HCT116 (cell line): Measurements from ENCODE around the gene TMEM178A. TPM values are rescaled to one million over a fixed set of nuclear protein-coding genes. Genes with fewer than 3 reads are reported as not detected.

Experiments used
- ATAC-seq: fragments of 200-7000 bp; cut with Tn5 transposase; 2 replicates; pipeline ENCODE4 v1.9.1; 2020; ENCODE audit warnings: mild to moderate bottlenecking, moderate library complexity
- BruUV-seq: library from RNA; stranded (reverse); fragments of 400-500 nt; replicated peaks from 2 replicates; lab custom pipeline; 2021; lab: Mats Ljungman, UMichigan
- CTCF ChIA-PET: fragments of 300-600 bp; sonication (Branson Sonifier 250); formaldehyde crosslinking; loops from one replicate; lab custom pipeline; 2021; ENCODE audit warnings: antibody characterized with exemption; lab: Charles Lee
- POLR2A ChIA-PET: fragments of 300-600, 350-600 bp; sonication (Branson Sonifier 250); formaldehyde crosslinking; loops from one replicate; lab custom pipeline; 2021; ENCODE audit warnings: antibody characterized with exemption; lab: Charles Lee
- RAD21 ChIA-PET, 2 experiments: fragments of 300-600 bp; sonication (Branson Sonifier 250); formaldehyde crosslinking; loops; one replicate each; lab custom pipeline; 2023; ENCODE audit warnings: low total read pairs in 2 of 2; ENCODE audit not compliant: uncharacterized antibody in 2 of 2, unreplicated experiment in 2 of 2, low non-redundant PET in 1 of 2; lab: Charles Lee
- DNase-seq: peaks from one replicate; pipeline ENCODE4 v3.0.0-alpha.2; 2010; ENCODE audit warnings: low read depth, low spot score
- H2AFZ ChIP-seq: fragments of 200-600 bp; shearing (Covaris generic), sonication (generic); 2 replicates; pipeline ENCODE4 v1.6.1; 2017; ENCODE audit warnings: low read depth, mixed run types, mixed read lengths, antibody characterized with exemption, low read length; ENCODE audit not compliant: poor library complexity, severe bottlenecking
- H3K27ac ChIP-seq: 2 replicates; pipeline ENCODE4 v1.5.1; 2012; ENCODE audit warnings: low read depth, low read length
- H3K27me3 ChIP-seq: fragments of 200-600 bp; sonication (generic); 2 replicates; pipeline ENCODE4 v1.6.1; 2016; ENCODE audit warnings: mixed run types, low read length, mixed read lengths; ENCODE audit not compliant: insufficient read depth
- H3K36me3 ChIP-seq, 2 experiments: fragments of 200-500 bp in 1 of 2; fragments of 200-600 bp in 1 of 2; sonication (Bioruptor generic) in 1 of 2; sonication (generic) in 1 of 2; 2 replicates each; pipeline versions ENCODE4 v1.5.1 to v1.6.1; 2014 to 2016; ENCODE audit warnings: low read length in 2 of 2, inconsistent platforms in 1 of 2, mixed read lengths in 1 of 2, mixed run types in 1 of 2; ENCODE audit not compliant: insufficient read depth in 2 of 2, control insufficient read depth in 1 of 2
- H3K4me1 ChIP-seq, 2 experiments: fragments of 200-600 bp in 1 of 2; sonication (generic) in 1 of 2; 2 replicates each; pipeline versions ENCODE4 v1.5.1 to v1.6.1; 2012 to 2017; ENCODE audit warnings: low read length in 2 of 2, inconsistent platforms in 1 of 2, mild to moderate bottlenecking in 1 of 2, mixed read lengths in 1 of 2, mixed run types in 1 of 2, moderate library complexity in 1 of 2; ENCODE audit not compliant: insufficient read depth in 2 of 2, control insufficient read depth in 1 of 2
- H3K4me2 ChIP-seq: fragments of 200-600 bp; sonication (generic); 2 replicates; pipeline ENCODE4 v1.6.1; 2017; ENCODE audit warnings: mixed run types, low read length, mixed read lengths
- H3K4me3 ChIP-seq, 2 experiments: fragments of 200-600 bp in 1 of 2; sonication (generic) in 1 of 2; replicated peaks in 1 of 2; 2 replicates each; pipeline ENCODE4 v1.5.1; 2011 to 2016; ENCODE audit warnings: low read length in 2 of 2, control low read depth in 1 of 2, low read depth in 1 of 2, mild to moderate bottlenecking in 1 of 2, mixed read lengths in 1 of 2, mixed run types in 1 of 2
- H3K79me2 ChIP-seq: fragments of 200-600 bp; sonication (generic); 2 replicates; pipeline ENCODE4 v1.6.1; 2017; ENCODE audit warnings: mild to moderate bottlenecking, mixed run types, low read length, moderate library complexity, mixed read lengths; ENCODE audit not compliant: insufficient read depth
- H3K9ac ChIP-seq: fragments of 200-600 bp; sonication (generic); 2 replicates; pipeline ENCODE4 v1.6.1; 2016; ENCODE audit warnings: low read length, mixed read lengths
- H3K9me2 ChIP-seq: fragments of 200-600 bp; sonication (generic), shearing (Covaris generic); 2 replicates; pipeline ENCODE4 v1.6.1; 2017; ENCODE audit warnings: mixed run types, mild to moderate bottlenecking, moderate library complexity; ENCODE audit not compliant: insufficient read depth
- H3K9me3 ChIP-seq, 2 experiments: fragments of 200-500 bp in 1 of 2; fragments of 200-600 bp in 1 of 2; sonication (Bioruptor generic) in 1 of 2; sonication (generic) in 1 of 2; 2 replicates each; pipeline ENCODE4 v1.6.1; 2014 to 2017; ENCODE audit warnings: low read length in 2 of 2, mixed read lengths in 2 of 2, inconsistent platforms in 1 of 2, low read depth in 1 of 2, mild to moderate bottlenecking in 1 of 2, mixed run types in 1 of 2, moderate library complexity in 1 of 2; ENCODE audit not compliant: control insufficient read depth in 1 of 2, insufficient read depth in 1 of 2
- H4K20me1 ChIP-seq: fragments of 200-600 bp; sonication (generic), shearing (Covaris generic); 2 replicates; pipeline ENCODE4 v1.6.1; 2017; ENCODE audit warnings: mixed run types, mild to moderate bottlenecking, moderate library complexity; ENCODE audit not compliant: insufficient read depth
- ATF3 ChIP-seq: IDR thresholded peaks from 2 replicates; pipeline ENCODE4 v1.6.1; 2012
- CEBPB ChIP-seq: IDR thresholded peaks from 2 replicates; pipeline ENCODE4 v1.6.1; 2012; ENCODE audit warnings: low read depth
- ELF1 ChIP-seq: IDR thresholded peaks from 2 replicates; pipeline ENCODE4 v1.6.1; 2012; ENCODE audit warnings: low read depth, borderline replicate concordance
- EZH2 ChIP-seq: fragments of 200-600 bp; sonication (generic); IDR thresholded peaks from 2 replicates; pipeline ENCODE4 v1.6.1; 2017; ENCODE audit warnings: antibody characterized with exemption, mixed run types
- EZH2phosphoT487 ChIP-seq: fragments of 200-600 bp; IDR thresholded peaks from 2 replicates; pipeline ENCODE4 v1.6.1; 2018; ENCODE audit warnings: antibody characterized with exemption, borderline replicate concordance
- JUND ChIP-seq: IDR thresholded peaks from 2 replicates; pipeline ENCODE4 v1.6.1; 2012
- POLR2AphosphoS5 ChIP-seq: IDR thresholded peaks from 2 replicates; pipeline ENCODE4 v1.6.1; 2011; ENCODE audit warnings: mild to moderate bottlenecking, low read depth, low read length, moderate library complexity
- SIN3A ChIP-seq: IDR thresholded peaks from 2 replicates; pipeline ENCODE4 v1.6.1; 2012; ENCODE audit warnings: low read depth
- TCF7L2 ChIP-seq: IDR thresholded peaks from 2 replicates; pipeline ENCODE4 v1.7.0; 2011; ENCODE audit warnings: borderline replicate concordance, inconsistent platforms; ENCODE audit not compliant: insufficient read depth, insufficient read length; ENCODE audit errors: extremely low read depth
- ZFX ChIP-seq: fragments of 450-650 bp; IDR thresholded peaks from 2 replicates; pipeline ENCODE4 v1.6.1; 2017
- intact Hi-C: fragments of 100-400 bp; cut with micrococcal nuclease; formaldehyde crosslinking; loops from 2 replicates; pipeline ENCODE4 v1.10.0; 2022
- total RNA-seq: library from RNA; stranded (reverse); gene quantifications from one replicate; pipeline ENCODE4 v1.2.1, GENCODE V29; 2021; ENCODE audit not compliant: unreplicated experiment
- TF ChIP-seq, protein P1 (sequence below): IDR thresholded peaks from 2 replicates; pipeline ENCODE4 v1.6.1; 2011; ENCODE audit warnings: mild to moderate bottlenecking, low read length, moderate library complexity; ENCODE audit not compliant: insufficient replicate concordance; ENCODE audit errors: extremely low read depth
- TF ChIP-seq, protein P2 (sequence below): IDR thresholded peaks from 2 replicates; pipeline ENCODE4 v1.6.1; 2012
- TF ChIP-seq, protein P3 (sequence below): IDR thresholded peaks from 2 replicates; pipeline ENCODE4 v1.6.1; 2012; ENCODE audit warnings: low read depth

TMEM178A gene
- total RNA-seq, 1 experiment from 2014 or later: 1.3 TPM

DNA sequence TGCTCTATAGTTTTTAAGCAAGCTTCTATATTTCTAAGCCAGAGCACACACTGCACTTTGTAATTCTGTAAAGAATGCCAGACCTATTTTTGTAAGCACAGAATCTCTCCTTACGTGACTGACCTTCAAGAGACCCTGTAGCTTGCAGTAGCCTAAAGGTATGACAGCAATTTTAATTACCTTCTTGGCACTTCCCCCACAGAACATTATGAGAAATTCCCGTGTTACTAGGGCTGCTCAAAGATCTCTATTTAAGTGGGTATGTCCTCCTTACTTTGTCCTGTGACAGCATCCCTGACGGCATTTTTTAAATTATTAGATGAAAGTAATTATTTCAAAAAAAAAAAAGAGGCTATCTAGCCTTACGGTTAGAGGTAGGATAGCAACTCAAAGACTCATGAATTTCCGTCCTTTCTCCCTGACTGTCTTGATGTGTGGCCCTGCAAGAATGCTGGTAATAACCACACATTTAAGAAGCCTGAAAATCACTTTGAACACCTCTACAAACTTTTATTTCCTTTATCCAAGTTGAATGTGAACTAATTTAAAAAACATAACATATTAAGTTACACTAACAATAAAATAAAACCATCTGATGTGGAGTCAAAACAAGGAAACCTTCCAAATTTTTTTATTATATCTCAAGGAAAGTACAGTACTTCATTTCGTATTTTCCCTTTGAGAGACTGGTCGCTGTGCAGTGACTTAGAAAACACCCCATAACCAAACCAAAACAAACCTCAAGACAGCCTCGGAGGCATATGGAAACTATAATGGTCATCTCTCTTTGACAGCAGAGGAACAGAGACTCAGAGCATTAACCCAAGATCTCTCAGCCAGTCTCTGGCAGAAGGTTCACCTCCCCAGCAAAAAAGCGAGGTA lies 58.5 kb downstream of the TMEM178A start:
- TF ChIP-seq POLR2AphosphoS5: no peak
- TF ChIP-seq, protein P1, sequence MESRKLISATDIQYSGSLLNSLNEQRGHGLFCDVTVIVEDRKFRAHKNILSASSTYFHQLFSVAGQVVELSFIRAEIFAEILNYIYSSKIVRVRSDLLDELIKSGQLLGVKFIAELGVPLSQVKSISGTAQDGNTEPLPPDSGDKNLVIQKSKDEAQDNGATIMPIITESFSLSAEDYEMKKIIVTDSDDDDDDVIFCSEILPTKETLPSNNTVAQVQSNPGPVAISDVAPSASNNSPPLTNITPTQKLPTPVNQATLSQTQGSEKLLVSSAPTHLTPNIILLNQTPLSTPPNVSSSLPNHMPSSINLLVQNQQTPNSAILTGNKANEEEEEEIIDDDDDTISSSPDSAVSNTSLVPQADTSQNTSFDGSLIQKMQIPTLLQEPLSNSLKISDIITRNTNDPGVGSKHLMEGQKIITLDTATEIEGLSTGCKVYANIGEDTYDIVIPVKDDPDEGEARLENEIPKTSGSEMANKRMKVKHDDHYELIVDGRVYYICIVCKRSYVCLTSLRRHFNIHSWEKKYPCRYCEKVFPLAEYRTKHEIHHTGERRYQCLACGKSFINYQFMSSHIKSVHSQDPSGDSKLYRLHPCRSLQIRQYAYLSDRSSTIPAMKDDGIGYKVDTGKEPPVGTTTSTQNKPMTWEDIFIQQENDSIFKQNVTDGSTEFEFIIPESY: no peak
- TF ChIP-seq, protein P2, sequence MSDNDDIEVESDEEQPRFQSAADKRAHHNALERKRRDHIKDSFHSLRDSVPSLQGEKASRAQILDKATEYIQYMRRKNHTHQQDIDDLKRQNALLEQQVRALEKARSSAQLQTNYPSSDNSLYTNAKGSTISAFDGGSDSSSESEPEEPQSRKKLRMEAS: no peak
- TF ChIP-seq EZH2: no peak
- no peak for TF ChIP-seq TCF7L2
- no peak for TF ChIP-seq ATF3
- TF ChIP-seq CEBPB: no peak
- TF ChIP-seq ZFX: no peak
- no peak for TF ChIP-seq SIN3A
- TF ChIP-seq JUND: no peak
- TF ChIP-seq ELF1: no peak
- TF ChIP-seq, protein P3, sequence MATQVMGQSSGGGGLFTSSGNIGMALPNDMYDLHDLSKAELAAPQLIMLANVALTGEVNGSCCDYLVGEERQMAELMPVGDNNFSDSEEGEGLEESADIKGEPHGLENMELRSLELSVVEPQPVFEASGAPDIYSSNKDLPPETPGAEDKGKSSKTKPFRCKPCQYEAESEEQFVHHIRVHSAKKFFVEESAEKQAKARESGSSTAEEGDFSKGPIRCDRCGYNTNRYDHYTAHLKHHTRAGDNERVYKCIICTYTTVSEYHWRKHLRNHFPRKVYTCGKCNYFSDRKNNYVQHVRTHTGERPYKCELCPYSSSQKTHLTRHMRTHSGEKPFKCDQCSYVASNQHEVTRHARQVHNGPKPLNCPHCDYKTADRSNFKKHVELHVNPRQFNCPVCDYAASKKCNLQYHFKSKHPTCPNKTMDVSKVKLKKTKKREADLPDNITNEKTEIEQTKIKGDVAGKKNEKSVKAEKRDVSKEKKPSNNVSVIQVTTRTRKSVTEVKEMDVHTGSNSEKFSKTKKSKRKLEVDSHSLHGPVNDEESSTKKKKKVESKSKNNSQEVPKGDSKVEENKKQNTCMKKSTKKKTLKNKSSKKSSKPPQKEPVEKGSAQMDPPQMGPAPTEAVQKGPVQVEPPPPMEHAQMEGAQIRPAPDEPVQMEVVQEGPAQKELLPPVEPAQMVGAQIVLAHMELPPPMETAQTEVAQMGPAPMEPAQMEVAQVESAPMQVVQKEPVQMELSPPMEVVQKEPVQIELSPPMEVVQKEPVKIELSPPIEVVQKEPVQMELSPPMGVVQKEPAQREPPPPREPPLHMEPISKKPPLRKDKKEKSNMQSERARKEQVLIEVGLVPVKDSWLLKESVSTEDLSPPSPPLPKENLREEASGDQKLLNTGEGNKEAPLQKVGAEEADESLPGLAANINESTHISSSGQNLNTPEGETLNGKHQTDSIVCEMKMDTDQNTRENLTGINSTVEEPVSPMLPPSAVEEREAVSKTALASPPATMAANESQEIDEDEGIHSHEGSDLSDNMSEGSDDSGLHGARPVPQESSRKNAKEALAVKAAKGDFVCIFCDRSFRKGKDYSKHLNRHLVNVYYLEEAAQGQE: no peak
- no peak for TF ChIP-seq EZH2phosphoT487
- no peak for DNase-seq
- H3K4me2 ChIP-seq: no peak overlapping the region
- intact Hi-C loops: loop anchor here (10.0 kb wide), 1 partner anchor 659 kb away; no protein-coding TSS in a partner anchor
- no peak overlapping the region for H3K4me3 ChIP-seq
- CTCF ChIA-PET: no interaction called here
- no peaks in the 10 kb centered on the region for H4K20me1 ChIP-seq
- no TSS peak for BruUV-seq
- no peaks in the 10 kb centered on the region for H3K36me3 ChIP-seq
- 0 out of 4 replicates have a peak, but pooled peaks cover 0 to 3% of the 10 kb centered on the region in 2 experiments for H3K4me1 ChIP-seq
- ATAC-seq: no peak
- no peak overlapping the region for H2AFZ ChIP-seq
- H3K9me3 ChIP-seq: no peaks in the 10 kb centered on the region
- H3K9ac ChIP-seq: no peak overlapping the region
- H3K79me2 ChIP-seq: no peaks in the 10 kb centered on the region
- 0 out of 2 replicates have a peak, but pooled peaks cover 7% of the 10 kb centered on the region for H3K27me3 ChIP-seq
- no peak overlapping the region for H3K27ac ChIP-seq
- POLR2A ChIA-PET: no interaction called here
- H3K9me2 ChIP-seq: no peaks in the 10 kb centered on the region
- RAD21 ChIA-PET: no interaction called here
